GM19395 (cell line): ENCODE data around the gene PTPRK.

ENCODE experiments used
- ATAC-seq: cut with Tn5 transposase; IDR thresholded peaks from one replicate; pipeline ENCODE4 v1.9.1; 2021; ENCODE audit warnings: mild to moderate bottlenecking, moderate library complexity; ENCODE audit not compliant: unreplicated experiment

PTPRK gene

DNA sequence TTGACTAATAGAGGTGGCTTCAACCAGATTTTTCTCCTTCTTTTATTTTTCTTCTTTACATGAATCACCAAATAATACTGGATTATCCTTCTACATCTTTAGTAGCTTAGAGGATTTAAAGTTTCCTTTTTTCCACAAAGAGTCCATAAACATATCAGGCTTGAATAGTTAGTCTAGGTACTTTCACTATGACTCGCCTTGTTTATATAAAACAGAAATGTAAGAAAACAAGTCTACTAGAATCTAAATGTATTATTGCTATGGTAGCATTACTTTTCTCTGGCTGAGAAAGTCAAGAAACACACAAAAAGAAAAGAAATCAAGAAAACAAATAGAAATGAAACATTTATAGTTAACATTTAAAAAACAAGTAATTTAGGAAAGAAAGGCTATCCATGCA lies 215.2 kb downstream of the PTPRK start:
- no peak for ATAC-seq

DNA sequence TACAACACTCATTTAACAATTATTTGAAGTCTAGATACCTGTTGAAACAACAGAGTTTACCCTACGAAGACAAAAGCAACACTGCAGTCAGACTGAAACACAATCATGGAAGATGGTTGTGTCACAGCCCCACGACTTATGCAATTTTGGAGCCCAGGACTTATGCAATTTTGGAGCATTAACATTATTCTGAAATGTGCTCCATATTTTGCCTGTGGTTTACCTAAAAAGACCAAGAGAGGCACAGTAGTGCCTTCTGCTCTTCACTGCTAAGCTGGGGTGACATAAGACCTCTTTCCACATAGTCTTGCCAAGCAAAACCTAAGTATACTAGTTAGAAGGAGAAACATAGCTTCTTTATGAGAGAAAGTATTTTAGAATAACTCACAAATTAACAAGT lies 216.5 kb downstream of the PTPRK start:
- no peak for ATAC-seq

DNA sequence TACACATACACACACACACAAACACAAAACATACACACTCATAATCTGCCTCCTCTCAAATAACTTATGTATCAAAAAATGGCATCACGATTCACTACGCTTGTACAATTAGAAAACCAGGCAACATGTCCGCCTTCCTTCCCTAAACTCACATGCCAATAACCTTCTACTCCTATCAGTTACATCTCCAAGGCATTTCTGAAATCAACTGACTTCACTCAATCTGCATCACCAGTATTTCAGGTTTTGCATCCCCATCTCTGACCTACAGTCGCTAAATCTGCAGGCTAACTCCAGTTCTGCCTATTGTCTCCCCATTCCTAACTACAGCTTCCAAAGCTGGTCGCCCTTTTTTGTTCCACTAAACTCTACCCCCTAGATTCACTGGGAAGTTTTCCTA lies 217.5 kb downstream of the PTPRK start:
- no peak for ATAC-seq

DNA sequence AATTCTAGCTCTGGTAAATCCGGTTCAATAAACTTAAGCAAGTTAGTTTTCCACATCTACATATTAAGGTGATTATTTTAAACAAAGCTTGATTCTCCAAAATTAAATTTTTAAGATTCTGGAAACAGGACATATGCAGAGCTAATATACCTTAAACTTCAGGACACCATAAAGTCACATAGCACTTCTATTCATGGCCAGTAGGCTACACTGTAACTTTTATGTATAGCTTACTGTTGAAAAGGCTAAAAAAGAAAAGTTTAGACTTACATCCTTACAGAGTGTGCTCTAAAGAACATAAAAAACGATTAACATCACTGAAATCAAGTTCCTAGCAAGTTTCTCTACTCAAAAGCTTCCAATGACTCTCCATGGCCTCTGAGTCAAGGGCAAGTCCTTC lies 224.7 kb downstream of the PTPRK start:
- no peak for ATAC-seq

DNA sequence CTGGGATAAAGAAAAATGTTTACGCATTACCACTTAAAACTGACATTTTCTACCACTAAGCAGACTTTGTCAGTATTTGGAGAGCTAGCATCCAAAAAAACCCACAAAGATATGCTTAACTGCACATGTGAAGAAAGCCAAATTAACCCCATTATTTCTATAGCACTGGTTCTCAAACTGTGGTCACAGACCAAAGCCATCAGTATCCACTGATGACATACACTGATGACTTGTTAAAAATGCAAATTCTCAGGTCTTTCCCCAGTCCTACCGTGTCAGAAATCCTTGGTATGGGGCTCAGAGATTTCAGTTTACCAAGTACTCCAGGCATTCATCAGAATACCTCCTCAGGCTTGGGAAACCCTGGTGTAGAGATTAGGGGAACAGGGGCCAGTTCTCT lies 230.2 kb downstream of the PTPRK start:
- no peak for ATAC-seq

DNA sequence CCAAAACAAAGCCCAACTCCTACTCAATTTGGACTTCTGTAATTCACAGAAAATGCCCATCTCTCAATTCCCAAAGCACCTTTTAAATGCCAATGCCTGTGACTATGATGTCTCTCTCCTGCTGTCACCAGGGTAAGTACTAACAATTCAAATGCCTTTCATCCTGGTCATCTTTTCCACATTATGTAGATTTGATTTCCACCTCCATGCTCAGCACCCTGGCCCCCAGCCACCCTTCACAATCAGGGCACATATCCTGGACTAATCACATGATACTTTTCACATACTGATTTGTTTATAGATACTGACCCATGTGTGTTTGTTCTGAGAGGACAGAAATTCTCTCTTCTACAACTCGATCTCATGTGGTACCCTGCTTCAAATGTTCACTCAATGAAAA lies 236.3 kb downstream of the PTPRK start:
- ATAC-seq = no peak

DNA sequence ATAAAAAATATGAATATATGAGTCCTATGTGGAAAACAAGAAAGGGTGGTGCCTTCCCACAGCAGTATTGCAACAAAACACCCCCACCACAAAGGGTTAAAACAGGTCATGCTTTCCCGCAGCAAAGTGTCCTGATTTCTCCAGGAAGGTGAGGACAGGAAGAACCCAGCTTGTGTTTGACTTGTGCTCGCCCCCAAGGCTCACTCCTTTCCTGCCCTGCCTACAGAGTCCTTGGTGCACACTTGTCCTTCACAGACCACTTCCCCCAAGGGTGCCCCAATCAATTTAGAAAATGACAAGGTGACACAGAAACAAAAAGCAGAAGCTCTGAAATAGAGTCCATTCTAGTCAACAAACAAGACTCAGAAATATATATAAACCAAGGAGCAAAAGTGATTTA lies 237.4 kb downstream of the PTPRK start:
- no peak for ATAC-seq

DNA sequence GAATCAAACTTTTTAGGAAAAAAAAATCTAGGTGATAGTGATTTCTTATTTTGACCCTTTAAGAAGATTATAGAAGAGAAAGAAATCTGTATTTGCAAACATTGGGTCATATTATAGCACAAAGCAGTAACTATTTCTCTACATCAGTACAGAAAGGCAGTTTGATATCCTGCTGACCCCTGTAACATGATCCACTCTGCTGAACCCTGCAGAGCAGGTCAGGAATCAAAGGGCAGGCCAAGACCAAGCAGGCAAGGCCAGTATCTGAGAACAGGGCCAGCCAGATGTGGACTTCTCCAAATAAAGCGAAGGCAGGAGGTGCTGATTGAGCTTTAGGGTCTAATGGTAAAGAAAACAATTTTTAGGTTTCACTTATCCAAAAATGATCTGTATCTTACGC lies 239.4 kb downstream of the PTPRK start:
- no peak for ATAC-seq

DNA sequence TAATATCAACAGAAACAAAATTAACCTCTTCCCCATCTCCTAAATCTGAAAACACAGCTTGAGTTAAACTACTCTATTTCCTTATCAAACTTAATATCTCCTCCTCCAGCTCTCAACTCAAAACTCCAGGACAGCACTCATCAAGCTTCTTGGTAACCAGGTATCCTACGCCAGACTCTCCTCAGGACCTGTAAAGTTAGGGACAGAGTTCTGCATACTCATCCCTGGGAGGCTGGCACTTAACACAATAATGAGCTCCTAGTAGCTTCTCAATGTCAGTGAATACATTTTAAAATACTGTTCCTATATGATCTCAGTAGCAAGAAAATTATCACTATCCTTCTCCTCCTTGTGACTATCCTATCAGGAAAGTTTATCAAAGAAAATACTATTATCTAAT lies 240.3 kb downstream of the PTPRK start:
- no peak for ATAC-seq

DNA sequence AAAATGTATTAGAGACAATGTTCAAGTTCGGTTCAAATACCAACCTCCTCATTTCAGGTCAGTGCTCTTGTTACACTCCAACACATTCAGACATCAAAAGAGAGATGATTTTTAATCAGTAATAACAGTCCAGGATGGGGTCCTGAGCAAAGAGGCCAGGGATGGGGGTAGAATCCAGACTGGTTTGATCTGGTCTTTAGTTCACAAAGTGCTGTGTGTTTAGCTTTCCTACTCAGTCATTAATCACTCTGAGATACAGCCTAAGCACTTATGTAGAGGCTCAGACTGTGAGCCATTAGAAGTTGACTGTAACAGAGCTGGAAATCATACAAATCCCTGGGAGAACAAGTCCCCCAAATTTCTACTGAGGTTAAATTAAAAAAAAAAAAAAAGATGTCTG lies 241.6 kb downstream of the PTPRK start:
- no peak for ATAC-seq

DNA sequence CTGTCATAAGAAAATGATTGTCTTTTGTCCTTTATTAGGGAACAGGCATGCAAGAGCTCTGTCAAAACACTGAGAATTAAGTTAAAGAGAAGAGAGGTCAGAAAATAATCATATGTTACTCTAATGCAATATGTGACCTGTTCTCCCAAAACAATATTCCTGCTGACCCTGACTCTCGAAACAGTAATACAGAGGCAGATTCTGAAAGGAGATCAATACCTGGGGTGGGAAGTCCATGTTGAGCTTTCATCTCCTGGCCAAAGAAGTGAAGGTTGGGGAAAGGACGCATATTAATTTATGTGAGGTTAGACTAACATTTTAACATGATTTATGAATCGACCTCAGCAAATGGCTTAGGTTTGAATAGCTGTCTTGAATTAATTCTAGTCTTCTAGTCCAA lies 243.0 kb downstream of the PTPRK start:
- ATAC-seq = no peak

DNA sequence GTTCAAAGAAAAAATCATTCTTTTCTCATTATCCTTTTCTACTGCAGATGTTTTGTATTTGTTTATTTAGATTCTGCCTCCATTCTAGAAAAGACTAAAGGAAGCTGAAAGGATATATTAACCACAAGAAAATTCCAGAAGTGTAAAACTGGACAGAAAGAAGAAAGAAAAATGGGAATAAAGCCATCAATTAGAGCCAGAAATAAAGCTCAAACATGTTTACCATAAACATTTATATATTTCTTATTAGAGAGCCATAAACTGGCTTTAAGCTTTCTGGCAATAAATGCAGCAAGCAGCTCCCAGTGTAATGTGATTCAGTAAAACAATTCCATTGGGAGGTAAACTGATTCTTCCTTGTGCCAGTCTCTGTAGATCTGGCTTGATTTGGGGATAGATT lies 244.1 kb downstream of the PTPRK start:
- no peak for ATAC-seq

DNA sequence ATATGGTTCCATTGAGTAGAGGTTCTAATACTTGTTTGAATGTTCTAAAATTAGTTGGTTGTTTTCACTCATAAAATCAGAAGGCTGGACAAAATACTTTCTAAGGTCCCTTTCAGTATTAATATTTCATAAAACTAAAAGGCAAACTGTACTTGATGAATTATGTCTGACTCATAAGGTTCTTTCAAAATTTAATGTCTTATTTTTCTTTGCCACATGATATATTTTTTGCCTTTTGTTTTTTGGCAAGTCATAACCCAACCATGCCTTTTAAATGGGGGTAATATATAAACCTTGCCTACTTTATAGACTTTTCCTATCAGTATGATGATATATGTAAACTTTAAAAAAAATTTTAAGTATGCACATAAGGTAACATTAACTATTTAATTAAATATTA lies 244.7 kb downstream of the PTPRK start:
- ATAC-seq = no peak

DNA sequence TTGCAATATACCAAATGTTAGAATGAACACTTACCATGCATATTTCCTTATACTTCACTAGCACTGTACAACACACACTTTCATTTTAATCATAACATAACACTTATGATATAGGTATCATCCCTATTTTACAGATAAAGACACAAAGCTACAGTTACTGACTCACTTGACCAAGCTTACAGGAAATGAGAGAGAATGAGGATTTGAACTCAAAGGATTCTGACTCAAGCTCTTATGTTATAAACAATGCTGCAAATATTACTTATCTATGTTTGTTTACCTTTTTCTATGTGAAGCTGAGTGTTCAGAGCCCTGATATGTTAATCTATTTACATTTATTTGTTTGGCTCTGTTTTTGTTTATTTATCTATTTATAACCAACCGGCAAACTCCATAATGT lies 245.4 kb downstream of the PTPRK start:
- no peak for ATAC-seq

DNA sequence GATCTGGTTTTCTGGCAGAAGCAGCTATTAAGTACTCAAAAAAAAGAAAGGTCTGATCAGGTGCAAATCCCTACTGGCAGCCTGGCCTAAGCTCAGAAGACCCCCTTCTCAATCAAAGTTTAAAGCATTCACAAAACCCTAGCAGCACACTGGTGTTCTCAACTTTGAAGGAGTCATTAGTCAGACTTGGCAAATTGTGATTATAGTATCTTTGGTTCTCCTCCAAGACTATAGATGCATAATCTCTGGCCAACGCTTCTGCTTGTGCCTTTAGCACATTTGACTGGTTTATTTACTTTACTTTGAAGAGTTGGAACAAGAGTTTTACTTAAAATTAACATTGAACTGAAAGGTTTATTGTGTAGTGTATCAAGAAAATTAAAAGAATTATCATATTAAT lies 248.9 kb downstream of the PTPRK start:
- ATAC-seq = no peak

DNA sequence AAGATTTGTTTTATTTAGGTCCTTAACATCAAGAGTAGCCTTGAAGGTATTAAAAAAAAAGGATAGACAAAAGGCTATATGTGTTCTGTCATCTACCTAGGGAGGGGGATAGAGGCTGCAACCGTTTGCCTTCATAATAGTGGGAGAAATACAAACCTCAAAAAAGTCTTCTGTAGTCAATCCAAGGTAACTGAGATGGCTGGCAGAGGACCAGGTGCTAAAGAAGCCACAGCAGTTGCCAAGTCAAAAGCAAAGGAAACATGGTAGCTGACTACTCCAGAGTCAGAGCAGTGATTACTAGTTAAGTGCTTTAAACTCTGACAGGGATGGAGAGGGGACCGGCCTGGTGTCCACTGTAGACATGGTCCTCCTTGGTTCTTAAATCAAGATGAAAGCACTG lies 249.4 kb downstream of the PTPRK start:
- ATAC-seq = no peak

DNA sequence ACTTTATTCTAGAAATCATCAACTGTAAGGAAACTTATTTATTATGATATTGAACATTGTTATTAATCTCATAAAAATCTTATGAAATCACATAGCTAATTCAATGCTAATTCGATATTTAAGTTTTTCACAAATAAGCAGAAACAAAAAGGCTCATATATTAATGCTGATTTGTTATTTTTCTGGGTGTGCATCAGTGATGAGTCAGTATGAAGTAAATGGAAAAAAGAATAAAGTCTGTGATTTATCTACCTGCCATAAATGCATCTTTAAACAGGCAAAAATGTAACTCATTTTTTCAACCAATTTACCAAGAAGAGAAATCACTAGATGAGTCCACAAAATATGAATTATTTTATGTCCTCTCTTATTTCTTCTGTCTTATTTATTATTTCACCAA lies 253.5 kb downstream of the PTPRK start:
- no peak for ATAC-seq

DNA sequence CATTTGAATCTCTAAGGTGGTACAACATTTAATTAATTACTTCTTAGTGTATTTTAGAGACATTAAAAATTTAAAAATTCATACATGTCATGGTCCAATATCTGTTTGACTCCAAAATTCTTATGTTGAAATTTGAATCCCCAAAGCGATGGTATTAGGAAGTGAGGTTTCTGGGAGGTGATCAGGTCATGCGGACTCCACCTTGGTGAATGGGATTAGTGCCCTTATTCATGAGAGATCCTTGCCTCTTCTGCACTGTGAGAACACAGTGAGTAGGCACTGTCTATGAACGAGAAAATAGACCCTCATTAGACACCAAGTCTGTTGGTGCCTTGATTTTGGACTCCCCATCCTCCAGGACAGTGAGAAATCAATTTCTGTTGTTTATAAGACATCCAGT lies 254.7 kb downstream of the PTPRK start:
- no peak for ATAC-seq

DNA sequence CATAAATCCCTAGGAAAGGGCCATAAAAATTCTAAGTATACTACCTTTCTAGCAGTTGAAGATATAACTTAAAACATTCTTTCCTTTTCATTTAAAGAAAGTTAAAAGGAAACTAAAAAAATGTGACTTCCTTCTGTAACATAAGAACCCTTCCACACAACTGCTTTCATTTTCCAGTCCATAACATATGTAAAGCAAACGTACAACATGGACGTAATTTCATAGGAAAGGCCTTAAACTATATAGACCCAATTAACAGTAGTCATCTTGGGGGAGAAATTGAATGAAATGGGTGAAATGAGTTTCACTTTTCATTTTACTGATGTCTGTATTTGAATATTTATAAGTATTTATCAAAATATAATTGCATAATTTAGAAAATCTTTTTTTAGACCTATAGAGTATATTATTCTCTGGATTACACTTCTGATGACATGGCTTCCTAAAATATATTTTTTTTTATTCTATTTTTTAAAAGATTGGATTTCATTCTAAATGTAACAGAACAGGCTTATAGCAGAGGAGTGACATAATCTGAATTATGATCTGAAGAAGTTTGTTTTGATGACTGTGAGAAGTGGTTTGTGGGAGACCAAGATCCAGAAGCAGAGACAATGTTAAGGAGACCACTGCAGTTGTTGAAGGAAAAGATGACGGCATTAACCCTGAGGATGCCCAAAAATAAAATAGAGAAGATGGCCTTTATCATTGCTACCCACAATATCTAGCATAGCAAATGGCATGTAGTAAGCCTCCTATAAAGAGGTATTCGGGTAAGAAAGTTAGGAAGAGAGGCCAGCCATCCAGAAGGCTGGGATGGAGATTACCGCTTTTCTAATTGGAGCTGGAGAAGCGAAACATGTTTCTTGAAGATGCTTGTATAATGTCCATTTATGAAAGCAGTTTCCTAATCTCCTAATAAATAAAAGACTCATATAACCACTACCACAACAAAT lies 260.4 kb downstream of the PTPRK start:
- peak; percentile 72 for ATAC-seq

DNA sequence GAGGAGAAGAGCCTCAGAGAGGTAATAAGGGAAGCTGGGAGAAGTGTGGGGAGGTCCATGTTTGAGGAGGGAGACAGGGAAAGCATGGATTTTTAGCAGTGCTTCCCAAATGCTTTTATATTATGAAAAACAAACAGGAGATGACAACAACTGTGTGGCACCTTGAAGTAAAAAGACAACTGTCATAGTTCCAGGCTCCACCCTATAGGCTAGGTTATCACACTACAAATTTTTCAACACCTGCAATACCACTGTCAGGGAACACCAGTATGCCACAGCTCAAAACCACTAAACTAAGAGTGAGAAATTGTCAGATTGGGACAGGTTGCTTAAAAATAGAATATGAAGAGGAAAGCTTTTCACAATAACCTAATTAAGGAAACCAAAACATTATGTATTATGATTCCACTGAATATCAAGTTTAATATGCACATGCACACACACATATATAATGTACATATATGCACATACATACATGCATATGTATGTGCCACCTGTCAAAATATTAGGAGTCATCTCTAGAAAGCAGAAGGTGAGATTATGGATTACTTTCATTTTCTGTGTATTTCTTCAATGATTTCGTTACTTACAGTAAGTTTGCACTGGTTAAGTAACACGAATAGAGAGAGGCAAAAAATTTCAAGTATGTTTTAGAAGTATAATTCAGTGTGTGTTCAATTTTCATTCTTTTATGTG lies 261.2 kb downstream of the PTPRK start:
- ATAC-seq = peak; percentile 96

DNA sequence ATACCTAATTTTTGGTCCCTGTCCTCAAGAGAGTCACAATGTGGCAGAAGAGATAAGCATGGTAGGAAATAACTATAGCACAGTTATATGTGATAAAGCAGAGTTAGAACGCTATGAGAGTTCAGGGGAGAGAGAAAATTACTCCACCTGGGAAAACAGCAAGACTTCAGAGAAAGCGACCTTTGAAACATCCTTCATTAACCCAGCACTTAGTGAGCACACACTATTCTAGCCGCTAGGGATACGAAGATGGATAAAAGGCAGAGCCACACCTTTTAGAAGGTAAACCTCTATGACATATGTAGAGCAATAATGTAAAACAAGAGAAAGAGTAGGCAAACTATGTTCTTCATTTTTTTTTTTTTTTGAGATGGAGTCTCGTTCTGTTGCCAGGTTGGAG lies 264.3 kb downstream of the PTPRK start:
- no peak for ATAC-seq
